OCI-LY3 (cell line): ENCODE measurements around the gene CATSPERZ.

Experiments used
- H2AFZ ChIP-seq: fragments of 200-600, 300-600 bp; shearing (Covaris generic); 2 replicates; pipeline ENCODE4 v1.6.0; 2014; ENCODE audit warnings: antibody characterized with exemption, low read depth, low read length
- H3K27ac ChIP-seq: fragments of 200-600, 300-600 bp; sonication (generic); 2 replicates; pipeline ENCODE4 v1.5.1; 2014; ENCODE audit warnings: mild to moderate bottlenecking, low read length, moderate library complexity, mixed read lengths
- H3K27me3 ChIP-seq: fragments of 200-600, 300-600 bp; sonication (generic); 2 replicates; pipeline ENCODE4 v1.6.1; 2014; ENCODE audit warnings: low read depth, low read length, mixed read lengths
- H3K36me3 ChIP-seq: fragments of 200-600, 300-600 bp; sonication (generic); replicated peaks from 2 replicates; pipeline ENCODE3; 2014; ENCODE audit warnings: low read depth, low read length, mixed read lengths
- H3K4me1 ChIP-seq: fragments of 300-600, 200-600 bp; sonication (generic); 2 replicates; pipeline ENCODE4 v1.6.1; 2014; ENCODE audit warnings: low read length, mixed read lengths
- H3K4me2 ChIP-seq: fragments of 200-600, 300-600 bp; sonication (generic); 2 replicates; pipeline ENCODE4 v1.6.1; 2014; ENCODE audit warnings: low read length, mixed read lengths
- H3K4me3 ChIP-seq: fragments of 300-600, 200-600 bp; sonication (generic); 2 replicates; pipeline ENCODE4 v1.5.1; 2014; ENCODE audit warnings: antibody characterized with exemption, mild to moderate bottlenecking, low read length, moderate library complexity
- H3K79me2 ChIP-seq: fragments of 300-600, 200-600 bp; shearing (Covaris generic); 2 replicates; pipeline ENCODE4 v1.6.1; 2014; ENCODE audit warnings: mild to moderate bottlenecking, low read length, mixed read lengths
- H3K9ac ChIP-seq: fragments of 300-600, 200-600 bp; shearing (Covaris generic); 2 replicates; pipeline ENCODE4 v1.6.0; 2014; ENCODE audit warnings: mild to moderate bottlenecking, low read length, moderate library complexity
- H3K9me3 ChIP-seq: fragments of 200-600, 300-600 bp; shearing (Covaris generic); 2 replicates; pipeline ENCODE4 v1.6.1; 2014; ENCODE audit warnings: low read length, mixed read lengths; ENCODE audit not compliant: insufficient read depth
- H4K20me1 ChIP-seq: fragments of 200-600, 300-600 bp; sonication (generic); 2 replicates; pipeline ENCODE4 v1.6.1; 2016; ENCODE audit warnings: low read length, mixed read lengths; ENCODE audit not compliant: insufficient read depth
- CTCF ChIP-seq: fragments of 200-600, 300-600 bp; sonication (generic); IDR thresholded peaks from 2 replicates; pipeline ENCODE4 v1.5.1; 2014; ENCODE audit warnings: antibody characterized with exemption, low read length, low read depth
- EZH2phosphoT487 ChIP-seq: fragments of 200-600 bp; shearing (Covaris generic); IDR thresholded peaks from 2 replicates; pipeline ENCODE4 v1.6.1; 2018; ENCODE audit warnings: antibody characterized with exemption, mixed run types, low read depth

Gene CATSPERZ

DNA sequence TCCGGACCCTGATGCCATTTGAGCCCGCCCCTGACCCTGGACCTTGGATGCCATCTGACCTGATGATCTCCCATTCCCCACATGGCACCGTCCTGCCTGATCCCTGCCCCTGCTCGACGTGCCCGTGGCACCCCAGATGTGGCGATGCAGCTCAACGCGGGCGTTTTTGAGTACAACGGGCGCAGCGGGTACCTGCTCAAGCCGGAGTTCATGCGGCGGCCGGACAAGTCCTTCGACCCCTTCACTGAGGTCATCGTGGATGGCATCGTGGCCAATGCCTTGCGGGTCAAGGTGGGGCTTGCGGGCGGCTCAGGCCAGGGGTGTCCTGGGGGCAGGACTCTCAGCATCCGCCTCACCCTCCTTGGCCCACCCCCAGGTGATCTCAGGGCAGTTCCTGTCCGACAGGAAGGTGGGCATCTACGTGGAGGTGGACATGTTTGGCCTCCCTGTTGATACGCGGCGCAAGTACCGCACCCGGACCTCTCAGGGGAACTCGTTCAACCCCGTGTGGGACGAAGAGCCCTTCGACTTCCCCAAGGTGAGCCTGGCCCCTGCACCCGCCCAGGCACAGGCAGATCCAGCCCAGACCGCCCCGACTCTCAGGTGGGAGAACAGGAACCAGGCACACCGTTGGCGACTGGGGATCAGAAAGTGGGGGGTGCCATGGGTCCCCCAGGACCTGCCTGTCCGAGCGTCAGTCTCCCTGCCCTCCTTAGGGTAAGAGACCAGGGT lies 37.7 kb upstream of the CATSPERZ start:
- Histone ChIP-seq H2AFZ (no peak overlapping the region), H3K27ac (no peak overlapping the region), H3K9me3 (no peaks in the 10 kb centered on the region), H3K79me2 (no peaks in the 10 kb centered on the region), H3K4me1 (peaks cover 19% of the 10 kb centered on the region), H3K4me2 (no peak overlapping the region), H4K20me1 (no peaks in the 10 kb centered on the region), H3K4me3 (no peak overlapping the region), H3K36me3 (peaks cover 54% of the 10 kb centered on the region), H3K27me3 (no peaks in the 10 kb centered on the region), H3K9ac (no peak overlapping the region)
- TF ChIP-seq EZH2phosphoT487 = no peak
- no peak for TF ChIP-seq CTCF

DNA sequence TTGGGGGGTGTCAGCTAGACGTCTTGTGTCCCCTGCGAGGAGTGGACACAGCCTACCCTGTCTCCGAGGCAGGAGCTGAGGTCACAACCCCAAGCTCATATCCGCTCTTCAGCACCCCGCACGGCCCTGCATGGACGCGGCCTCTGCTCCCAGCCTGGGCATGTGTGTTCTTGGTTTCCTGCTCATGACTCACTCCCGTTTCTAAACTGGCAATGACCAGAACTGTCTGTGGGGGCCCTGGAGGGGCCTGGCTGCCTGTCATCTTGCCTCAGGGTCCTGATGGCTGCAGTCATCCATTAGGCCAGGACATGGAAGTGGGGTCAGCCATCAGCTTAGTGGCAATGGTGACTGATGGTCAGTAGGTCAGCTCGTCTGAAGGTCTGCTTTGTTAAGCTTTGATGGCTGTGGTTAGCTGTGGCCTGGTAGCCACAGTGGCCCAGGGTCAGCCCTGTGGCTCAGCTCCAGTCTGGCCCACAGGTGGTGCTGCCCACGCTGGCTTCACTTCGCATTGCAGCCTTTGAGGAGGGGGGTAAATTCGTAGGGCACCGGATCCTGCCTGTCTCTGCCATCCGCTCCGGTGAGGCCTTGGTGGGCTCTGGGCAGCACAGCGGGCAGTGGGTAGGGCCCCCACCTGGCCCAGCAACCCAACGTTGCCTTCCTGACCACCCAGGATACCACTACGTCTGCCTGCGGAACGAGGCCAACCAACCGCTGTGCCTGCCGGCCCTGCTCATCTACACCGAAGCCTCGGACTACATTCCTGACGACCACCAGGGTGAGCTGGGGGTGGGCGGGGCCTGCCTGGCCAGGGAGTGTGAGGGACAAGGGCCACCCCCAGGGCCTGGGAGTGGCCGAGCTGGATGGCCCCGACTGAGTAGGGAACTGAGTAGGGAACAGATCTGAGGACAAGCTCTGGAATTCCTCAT lies 36.9 kb upstream of the CATSPERZ start:
- H3K36me3 ChIP-seq = peaks cover 54% of the 10 kb centered on the region
- no peak overlapping the region for H3K4me2 ChIP-seq
- H3K4me3 ChIP-seq = no peak overlapping the region
- no peaks in the 10 kb centered on the region for H3K9me3 ChIP-seq
- TF ChIP-seq EZH2phosphoT487 (no peak), CTCF (no peak)
- H3K27ac ChIP-seq = no peak overlapping the region
- H3K27me3 ChIP-seq = no peaks in the 10 kb centered on the region
- H3K9ac ChIP-seq = no peak overlapping the region
- peaks cover 21% of the 10 kb centered on the region for H3K4me1 ChIP-seq
- H3K79me2 ChIP-seq = no peaks in the 10 kb centered on the region
- H2AFZ ChIP-seq = no peak overlapping the region
- no peaks in the 10 kb centered on the region for H4K20me1 ChIP-seq

GRCh38 chr11:64263947-64264317 lies 36.2 kb upstream of the CATSPERZ start:
- Histone ChIP-seq H3K27ac (no peak overlapping the region), H3K4me2 (no peak overlapping the region), H4K20me1 (no peaks in the 10 kb centered on the region), H3K4me3 (no peak overlapping the region), H2AFZ (no peak overlapping the region), H3K4me1 (peaks cover 25% of the 10 kb centered on the region), H3K36me3 (peaks cover 48% of the 10 kb centered on the region), H3K9me3 (no peaks in the 10 kb centered on the region), H3K79me2 (peaks cover 4% of the 10 kb centered on the region; the same call in 1 of the 2 replicates), H3K27me3 (no peaks in the 10 kb centered on the region), H3K9ac (no peak overlapping the region)
- TF ChIP-seq CTCF (no peak), EZH2phosphoT487 (no peak)

DNA sequence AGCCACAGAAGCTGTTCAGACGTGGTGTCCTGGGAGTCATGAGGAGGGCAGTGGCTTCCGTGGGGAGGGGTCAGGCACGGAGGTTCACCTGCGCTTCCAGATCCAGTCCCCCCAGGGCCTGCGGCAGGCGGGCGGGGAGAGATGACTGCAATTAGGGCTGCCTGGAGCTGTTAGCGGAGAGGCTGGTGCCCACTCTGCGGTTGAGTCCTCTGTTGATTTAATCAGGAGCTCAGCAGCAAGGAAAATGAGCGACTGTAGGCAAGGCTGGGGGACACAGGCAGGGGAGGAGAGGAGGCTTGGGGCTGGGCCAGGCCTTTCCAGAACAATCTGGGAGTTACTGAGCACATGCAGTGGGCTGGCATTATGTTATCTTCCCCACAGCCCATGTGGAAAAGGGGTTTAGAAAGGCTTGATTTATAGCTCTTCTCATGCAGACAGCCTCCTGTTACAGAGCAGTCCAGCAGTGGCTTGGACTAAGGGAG lies 35.7 kb upstream of the CATSPERZ start:
- Histone ChIP-seq H4K20me1 (no peaks in the 10 kb centered on the region), H3K36me3 (peaks cover 44% of the 10 kb centered on the region), H2AFZ (no peak overlapping the region), H3K27ac (no peak overlapping the region), H3K9me3 (no peaks in the 10 kb centered on the region), H3K9ac (no peak overlapping the region), H3K79me2 (peaks cover 4% of the 10 kb centered on the region; the same call in 1 of the 2 replicates), H3K4me3 (no peak overlapping the region), H3K27me3 (no peaks in the 10 kb centered on the region), H3K4me2 (no peak overlapping the region), H3K4me1 (peaks cover 22% of the 10 kb centered on the region)
- TF ChIP-seq EZH2phosphoT487 (no peak), CTCF (no peak)
